H1 (cell line): ENCODE results near the gene STX7. TPM values are rescaled to one million over a fixed set of nuclear protein-coding genes. Genes with fewer than 3 reads are reported as not detected.

Experiments
- ATF2 ChIP-seq: IDR thresholded peaks from 2 replicates; pipeline ENCODE4 v1.6.1; 2012; ENCODE audit warnings: low read length, inconsistent platforms
- BRCA1 ChIP-seq: IDR thresholded peaks from 2 replicates; pipeline ENCODE4 v1.6.1; 2012; ENCODE audit warnings: low read depth, low read length, improper control_type of control experiment
- CBX5 ChIP-seq: fragments of 300-800, 300-1000 bp; sonication (generic); IDR thresholded peaks from 2 replicates; pipeline ENCODE4 v1.7.1; 2016; ENCODE audit warnings: antibody characterized with exemption, low read length, low read depth
- CEBPB ChIP-seq: IDR thresholded peaks from 2 replicates; pipeline ENCODE4 v1.6.1; 2012; ENCODE audit warnings: low read depth, low read length
- CTCF ChIP-seq, 3 experiments: IDR thresholded peaks; 1 replicate in 2 of 3; 2 replicates in 1 of 3; pipeline versions ENCODE4 v1.5.1 to v1.6.1; 2011; ENCODE audit warnings: low read length in 3 of 3, mild to moderate bottlenecking in 3 of 3, inconsistent platforms in 2 of 3, low read depth in 1 of 3, moderate library complexity in 1 of 3; ENCODE audit not compliant: insufficient read depth in 1 of 3; ENCODE audit errors: control extremely low read depth in 1 of 3
- EGR1 ChIP-seq: IDR thresholded peaks from 2 replicates; pipeline ENCODE4 v1.6.1; 2011; ENCODE audit warnings: low read depth, low read length, borderline replicate concordance
- EZH2 ChIP-seq: fragments of 200-600 bp; sonication (generic); IDR thresholded peaks from 2 replicates; pipeline ENCODE4 v1.7.1; 2012; ENCODE audit warnings: low read depth, mild to moderate bottlenecking, moderate library complexity, low read length, inconsistent platforms; ENCODE audit not compliant: severe bottlenecking
- JUN ChIP-seq: IDR thresholded peaks from 2 replicates; pipeline ENCODE4 v1.6.1; 2011; ENCODE audit warnings: low read depth, mild to moderate bottlenecking, improper control_type of control experiment, low read length
- NANOG ChIP-seq: IDR thresholded peaks from 2 replicates; pipeline ENCODE4 v1.6.1; 2011; ENCODE audit warnings: low read length, low read depth, mild to moderate bottlenecking, inconsistent platforms; ENCODE audit not compliant: insufficient read depth, poor library complexity, severe bottlenecking
- NRF1 ChIP-seq: IDR thresholded peaks from 2 replicates; pipeline ENCODE4 v1.6.1; 2011; ENCODE audit warnings: mild to moderate bottlenecking, low read depth, low read length, improper control_type of control experiment
- POLR2A ChIP-seq, 2 experiments: IDR thresholded peaks; 1 replicate in 1 of 2; 2 replicates in 1 of 2; pipeline ENCODE4 v1.6.1; 2011; ENCODE audit warnings: low read depth in 2 of 2, low read length in 2 of 2, mild to moderate bottlenecking in 2 of 2; ENCODE audit errors: control extremely low read depth in 1 of 2
- POU5F1 ChIP-seq: IDR thresholded peaks from 2 replicates; pipeline ENCODE4 v1.6.1; 2011; ENCODE audit warnings: low read depth, mild to moderate bottlenecking, low read length, moderate library complexity
- RAD21 ChIP-seq, 2 experiments: IDR thresholded peaks in 1 of 2; conservative IDR thresholded peaks in 1 of 2; 2 replicates each; pipeline ENCODE4 v1.6.1; 2011; ENCODE audit warnings: low read depth in 2 of 2, low read length in 2 of 2, improper control_type of control experiment in 1 of 2, inconsistent platforms in 1 of 2, mild to moderate bottlenecking in 1 of 2, moderate library complexity in 1 of 2
- RBBP5 ChIP-seq: IDR thresholded peaks from 2 replicates; pipeline ENCODE4 v1.7.1; 2012; ENCODE audit warnings: low read depth, mild to moderate bottlenecking, inconsistent platforms, low read length, moderate library complexity, borderline replicate concordance
- RFX5 ChIP-seq: IDR thresholded peaks from 2 replicates; pipeline ENCODE4 v1.6.1; 2011; ENCODE audit warnings: low read depth, low read length, improper control_type of control experiment, borderline replicate concordance
- RNF2 ChIP-seq: fragments of 200-900, 300-1000 bp; sonication (generic); IDR thresholded peaks from 2 replicates; pipeline ENCODE4 v1.7.1; 2016; ENCODE audit warnings: borderline replicate concordance, low read depth, mild to moderate bottlenecking, antibody characterized with exemption, low read length; ENCODE audit not compliant: poor library complexity, severe bottlenecking; ENCODE audit errors: missing control alignments
- RXRA ChIP-seq: IDR thresholded peaks from 2 replicates; pipeline ENCODE4 v1.6.1; 2011; ENCODE audit warnings: low read depth, mild to moderate bottlenecking, low read length, moderate library complexity; ENCODE audit not compliant: insufficient read depth
- SIRT6 ChIP-seq: IDR thresholded peaks from one replicate; pipeline ENCODE4 v1.7.1; 2012; ENCODE audit warnings: low read length, inconsistent platforms
- SUZ12 ChIP-seq: fragments of 200-600 bp; sonication (generic); IDR thresholded peaks from 2 replicates; pipeline ENCODE4 v1.6.1; 2012; ENCODE audit warnings: mild to moderate bottlenecking, inconsistent platforms, low read length, moderate library complexity, mixed read lengths
- TCF12 ChIP-seq: IDR thresholded peaks from 2 replicates; pipeline ENCODE4 v1.6.1; 2011; ENCODE audit warnings: low read depth, mild to moderate bottlenecking, low read length
- polyA plus RNA-seq, 7 experiments: library from polyadenylated mRNA; depleted of rRNA in 3 of 7; stranded (reverse) in 5 of 7; unstranded in 2 of 7; fragments of >200 nt in 5 of 7; fragments of 200-250 nt in 2 of 7; gene quantifications; 1 replicate in 5 of 7; 2 replicates in 1 of 7; 4 replicates in 1 of 7; pipeline versions ENCODE4 v1.2.1 to v1.2.3, GENCODE V29; 2011 to 2013; ENCODE audit warnings: missing spikeins in 2 of 7, mixed read lengths in 2 of 7
- total RNA-seq: library from RNA; stranded (reverse); fragmentation: NEBNext Ultra II Directional; extraction: Animal tissue kit (Norgen Biotek cat#: 25700); gene quantifications from 2 replicates; pipeline ENCODE4 v1.2.1, GENCODE V29; 2021

Gene STX7
- total and polyA plus RNA-seq, 2 of the 8 experiments (the other 6 are each of a cell fraction or from before 2014, with no cell fraction given) = 5.7 to 27.9 TPM

- TF ChIP-seq EZH2 (peak; percentile 74), NRF1 (no peak), POLR2A (IDR thresholded peaks at IDR 0.05; ENCODE audit: control extremely low read depth in 1 of 2, low read depth in 2 of 2, low read length in 2 of 2) (no peak), POU5F1 (no peak), ATF2 (no peak), TCF12 (no peak), RXRA (no peak), SUZ12 (peak; percentile 69; the same call in 1 of the 2 replicates), CBX5 (no peak), RAD21 (IDR thresholded peaks at IDR 0.05 in 1 of 2, conservative IDR thresholded peaks at IDR 0.05 in 1 of 2; ENCODE audit: low read depth in 2 of 2, low read length in 2 of 2) (no peak), EGR1 (no peak), CTCF (IDR thresholded peaks at IDR 0.05; ENCODE audit: control extremely low read depth in 1 of 3, insufficient read depth in 1 of 3, low read depth in 1 of 3, low read length in 3 of 3) (peak in 2 of 3 experiments; percentile 1 to 2; a peak in 1 of 4 replicates), BRCA1 (no peak), RBBP5 (no peak; the same call in 1 of the 2 replicates), JUN (no peak), CEBPB (no peak), RFX5 (no peak), NANOG (no peak), SIRT6 (no peak), RNF2 (no peak)
Measured at GRCh38 chr6:132400883-132401617, 111.9 kb downstream of the STX7 start, which contains the start of gene MOXD1 (continued).
